Uterus (tissue), 4 donors: ENCODE results near the gene RAD52. TPM values are rescaled to one million over a fixed set of nuclear protein-coding genes. Genes with fewer than 3 reads are reported as not detected.

Source experiments
- DNase-seq, 2 donors: peaks; one replicate each; pipeline ENCODE4 v3.0.0-alpha.2; 2019 to 2020
- H3K27ac ChIP-seq, 2 donors: fragments of 200-600 bp; sonication (generic); 1 replicate in 1 of 2; 2 replicates in 1 of 2; pipeline ENCODE4 v1.5.1; 2016 to 2018
- H3K27me3 ChIP-seq, 2 donors: fragments of 200-600 bp; sonication (generic); one replicate each; pipeline ENCODE4 v1.5.1; 2018 to 2019; ENCODE audit warnings: control low read depth in 1 of 2
- H3K36me3 ChIP-seq, 2 donors: fragments of 200-600 bp; sonication (generic); one replicate each; pipeline ENCODE4 v1.5.1; 2019; ENCODE audit warnings: control low read depth in 1 of 2
- H3K4me1 ChIP-seq, 2 donors: fragments of 200-600 bp; sonication (generic); one replicate each; pipeline ENCODE4 v1.5.1; 2018 to 2019; ENCODE audit warnings: control low read depth in 1 of 2
- H3K4me3 ChIP-seq, 2 donors: fragments of 200-600 bp; sonication (generic); 1 replicate in 1 of 2; 2 replicates in 1 of 2; pipeline ENCODE4 v1.5.1; 2018 to 2019; ENCODE audit warnings: mild to moderate bottlenecking in 1 of 2
- H3K9me3 ChIP-seq, 2 donors: fragments of 200-600 bp; sonication (generic); one replicate each; pipeline ENCODE4 v1.5.1; 2019; ENCODE audit warnings: control low read depth in 1 of 2
- CTCF ChIP-seq, 4 experiments: fragments of 200-600 bp in 2 of 4; fragments of 450-650 bp in 2 of 4; sonication (generic) in 2 of 4; IDR thresholded peaks; one replicate each; pipeline ENCODE4 v1.5.1; 2016 to 2019; ENCODE audit warnings: antibody characterized with exemption in 4 of 4, mild to moderate bottlenecking in 2 of 4, moderate library complexity in 1 of 4
- POLR2A ChIP-seq, 2 donors: fragments of 450-650 bp; IDR thresholded peaks; one replicate each; pipeline ENCODE4 v1.6.1; 2016; ENCODE audit warnings: antibody characterized with exemption in 2 of 2, mild to moderate bottlenecking in 1 of 2, moderate library complexity in 1 of 2
- intact Hi-C: fragments of 100-400 bp; cut with DNase I; formaldehyde crosslinking; loops from one replicate; pipeline ENCODE4 v1.15.1; 2023; ENCODE audit warnings: low total_unique reads
- total RNA-seq, 4 donors: library from RNA; depleted of rRNA in 3 of 4; stranded (reverse); fragments of >200 nt in 3 of 4; gene quantifications; one replicate each; pipeline versions ENCODE4 v1.1.0 to v1.2.4, GENCODE V29; 2014 to 2023
- donor health status: DM: yes; HTN: yes; CAD: no.

Gene RAD52
- total RNA-seq, 4 donors from 2014 or later = 2.4 to 47.4 (median 25.7) TPM

DNA sequence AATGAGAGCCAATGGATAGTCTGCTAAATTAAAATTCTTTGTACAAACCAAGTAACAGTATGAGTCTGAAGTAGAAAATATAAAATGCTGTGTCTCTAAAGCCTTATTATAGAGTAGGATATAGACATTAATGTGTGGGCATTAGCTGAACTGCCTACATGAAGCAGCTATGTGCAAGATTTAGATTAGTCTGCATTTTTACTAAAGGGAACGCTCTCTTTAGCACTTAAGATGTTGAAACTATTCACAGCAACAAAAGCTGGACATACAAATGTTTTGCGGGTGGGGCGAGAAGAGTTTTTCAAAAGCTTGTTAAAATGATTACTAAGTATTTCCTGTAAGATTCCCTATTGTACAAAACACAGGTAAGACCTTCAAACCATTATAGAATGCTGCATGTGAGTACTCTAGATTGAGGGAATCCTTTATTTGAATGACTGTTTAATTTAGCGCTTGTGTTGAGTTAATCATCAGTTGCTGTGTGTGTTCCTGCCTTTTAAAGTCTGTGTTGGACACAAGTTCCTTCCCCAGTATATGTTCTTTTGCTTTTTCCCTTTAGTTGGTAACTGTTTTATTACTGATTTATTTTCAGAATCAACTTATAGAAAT is 87.1 kb downstream of the RAD52 start:
- Histone ChIP-seq H3K4me3 (no peak overlapping the region), H3K36me3 (peaks cover 0 to 3% of the 10 kb centered on the region in 2 donors), H3K27ac (no peak overlapping the region), H3K27me3 (no peaks in the 10 kb centered on the region), H3K4me1 (no peaks in the 10 kb centered on the region), H3K9me3 (no peaks in the 10 kb centered on the region)
- TF ChIP-seq CTCF (IDR thresholded peaks at IDR 0.05) (no peak), POLR2A (IDR thresholded peaks at IDR 0.05) (no peak)
- intact Hi-C loops = no loop called here
- no peak for DNase-seq

Other genes with a start within 250 kb of the RAD52 start
- 100 to 1,000 TPM in 1 of 4 donors, 10 to 100 TPM in 3; 57.1 to 208 (median 81.0) TPM for gene WNK1, start 197.1 kb downstream of the RAD52 start, total RNA-seq
- gene ERC1, start 41.5 kb upstream of the RAD52 start, total RNA-seq = 100 to 1,000 TPM in 1 of 4 donors, 10 to 100 TPM in 3; 28.9 to 106 (median 43.6) TPM